HG02588 (cell line): ENCODE measurements around the gene XIAP.

Experiments
- ATAC-seq: cut with Tn5 transposase; IDR thresholded peaks from one replicate; pipeline ENCODE4 v1.9.1; 2021; ENCODE audit warnings: mild to moderate bottlenecking, moderate library complexity; ENCODE audit not compliant: unreplicated experiment

Gene XIAP

GRCh38 chrX:123959281-123960063, 99.6 kb downstream of the XIAP start:
- ATAC-seq: no peak

- ATAC-seq: no peak
These were observed 101.1 kb downstream of the XIAP start for GRCh38 chrX:123960956-123961267.

- ATAC-seq: no peak
These were observed 101.6 kb downstream of the XIAP start, which contains the start of gene STAG2 for GRCh38 chrX:123961268-123962005. Gene STAG2 (plus strand): TSS chrX:123961706. CDS start chrX:124022628, 60,922 bp downstream.

GRCh38 chrX:123962006-123962467, 102.2 kb downstream of the XIAP start:
- ATAC-seq: no peak

GRCh38 chrX:123962794-123963373, 103.0 kb downstream of the XIAP start:
- peak; percentile 64 for ATAC-seq
